IMR-90 (cell line): ENCODE data around the gene OPN1SW. TPM values are rescaled to one million over a fixed set of nuclear protein-coding genes. Genes with fewer than 3 reads are reported as not detected.

Source experiments
- ATAC-seq: fragments of 200-7000 bp; cut with Tn5 transposase; 2 replicates; pipeline ENCODE4 v1.9.1; 2020; ENCODE audit warnings: low read depth, mild to moderate bottlenecking, moderate library complexity
- BruUV-seq: library from RNA; stranded (reverse); fragments of 400-500 nt; replicated peaks from 2 replicates; lab custom pipeline; 2021; lab: Mats Ljungman, UMichigan
- CTCF ChIA-PET: fragments of 300-600 bp; formaldehyde crosslinking; extraction: SDS; loops from one replicate; lab custom pipeline; 2021; ENCODE audit warnings: antibody characterized with exemption; lab: Yijun Ruan, JAX
- POLR2A ChIA-PET: fragments of 300-600 bp; sonication (Branson Sonifier 250); formaldehyde crosslinking; loops from one replicate; lab custom pipeline; 2022; ENCODE audit warnings: antibody characterized with exemption; ENCODE audit not compliant: unreplicated experiment; lab: Charles Lee
- DNase-seq: peaks from one replicate; pipeline ENCODE4 v3.0.0; 2013
- H2AFZ ChIP-seq: replicated peaks from 2 replicates; pipeline ENCODE3; 2013; ENCODE audit warnings: low read length, mild to moderate bottlenecking; ENCODE audit not compliant: poor library complexity
- H2AK5ac ChIP-seq: 2 replicates; pipeline ENCODE4 v1.6.1; 2013; ENCODE audit warnings: low read depth, low read length, inconsistent platforms
- H2AK9ac ChIP-seq: replicated peaks from 2 replicates; pipeline ENCODE3; 2013; ENCODE audit warnings: mild to moderate bottlenecking, low read depth, low read length, moderate library complexity; ENCODE audit not compliant: poor library complexity
- H2BK120ac ChIP-seq: 2 replicates; pipeline ENCODE4 v1.6.1; 2013; ENCODE audit warnings: low read depth, low read length, inconsistent platforms
- H2BK15ac ChIP-seq: 3 replicates; pipeline ENCODE4 v1.6.1; 2013; ENCODE audit warnings: low read depth, low read length, inconsistent platforms
- H2BK20ac ChIP-seq: 2 replicates; pipeline ENCODE4 v1.6.1; 2013; ENCODE audit warnings: low read depth, mild to moderate bottlenecking, inconsistent platforms, low read length, moderate library complexity
- H2BK5ac ChIP-seq: 2 replicates; pipeline ENCODE4 v1.6.1; 2013; ENCODE audit warnings: mild to moderate bottlenecking, low read depth, low read length, inconsistent platforms; ENCODE audit not compliant: poor library complexity, severe bottlenecking
- H3K14ac ChIP-seq: replicated peaks from 2 replicates; pipeline ENCODE4 v1.6.1; 2013; ENCODE audit warnings: low read depth, low read length, inconsistent platforms
- H3K18ac ChIP-seq: 2 replicates; pipeline ENCODE4 v1.6.1; 2013; ENCODE audit warnings: low read depth, low read length, control low read depth
- H3K23ac ChIP-seq: 2 replicates; pipeline ENCODE4 v1.6.1; 2013; ENCODE audit warnings: low read depth, low read length, inconsistent platforms
- H3K27ac ChIP-seq: 2 replicates; pipeline ENCODE4 v1.5.1; 2013; ENCODE audit warnings: mild to moderate bottlenecking, control low read depth, low read length; ENCODE audit not compliant: insufficient read depth
- H3K27me3 ChIP-seq: 2 replicates; pipeline ENCODE4 v1.6.1; 2013; ENCODE audit warnings: low read length; ENCODE audit not compliant: control insufficient read depth, insufficient read depth
- H3K36me3 ChIP-seq: 2 replicates; pipeline ENCODE4 v1.6.1; 2013; ENCODE audit warnings: low read length, mixed read lengths; ENCODE audit not compliant: control insufficient read depth, insufficient read depth
- H3K4ac ChIP-seq: 2 replicates; pipeline ENCODE4 v1.6.1; 2013; ENCODE audit warnings: low read depth, low read length, inconsistent platforms
- H3K4me1 ChIP-seq: 2 replicates; pipeline ENCODE4 v1.6.1; 2013; ENCODE audit warnings: low read length, mixed read lengths; ENCODE audit not compliant: control insufficient read depth, insufficient read depth
- H3K4me2 ChIP-seq: 2 replicates; pipeline ENCODE4 v1.6.1; 2013; ENCODE audit warnings: low read depth, mild to moderate bottlenecking, control low read depth, low read length, moderate library complexity
- H3K4me3 ChIP-seq: 2 replicates; pipeline ENCODE4 v1.5.1; 2013; ENCODE audit warnings: low read depth, mild to moderate bottlenecking, control low read depth, low read length, moderate library complexity; ENCODE audit not compliant: insufficient read depth
- H3K56ac ChIP-seq: 2 replicates; pipeline ENCODE4 v1.6.1; 2013; ENCODE audit warnings: low read length, inconsistent platforms; ENCODE audit not compliant: insufficient read depth; ENCODE audit errors: extremely low read depth
- H3K79me1 ChIP-seq, 2 experiments: 2 replicates each; pipeline ENCODE4 v1.6.1; 2013; ENCODE audit warnings: low read length in 2 of 2, inconsistent platforms in 1 of 2, low read depth in 1 of 2
- H3K9ac ChIP-seq: 2 replicates; pipeline ENCODE4 v1.6.1; 2013; ENCODE audit warnings: low read depth, low read length, control low read depth
- H3K9me1 ChIP-seq: 2 replicates; pipeline ENCODE4 v1.6.1; 2013; ENCODE audit warnings: low read length, inconsistent platforms; ENCODE audit not compliant: insufficient read depth
- H3K9me3 ChIP-seq: 2 replicates; pipeline ENCODE4 v1.6.1; 2013; ENCODE audit warnings: low read length; ENCODE audit not compliant: control insufficient read depth, insufficient read depth
- H4K20me1 ChIP-seq: 2 replicates; pipeline ENCODE4 v1.6.1; 2013; ENCODE audit warnings: low read length, inconsistent platforms; ENCODE audit not compliant: insufficient read depth
- H4K5ac ChIP-seq: 2 replicates; pipeline ENCODE4 v1.6.1; 2013; ENCODE audit warnings: mild to moderate bottlenecking, low read depth, low read length, control low read depth
- H4K8ac ChIP-seq, 2 experiments: 2 replicates each; pipeline ENCODE4 v1.6.1; 2013; ENCODE audit warnings: low read depth in 2 of 2, low read length in 2 of 2, control low read depth in 1 of 2, inconsistent platforms in 1 of 2
- H4K91ac ChIP-seq: 2 replicates; pipeline ENCODE4 v1.6.1; 2013; ENCODE audit warnings: low read depth, low read length, inconsistent platforms; ENCODE audit not compliant: insufficient read depth
- BHLHE40 ChIP-seq: fragments of 150-350 bp; IDR thresholded peaks from 2 replicates; pipeline ENCODE4 v1.6.1; 2016; ENCODE audit warnings: mild to moderate bottlenecking, low read depth, low read length
- CHD1 ChIP-seq: IDR thresholded peaks from 2 replicates; pipeline ENCODE4 v1.6.1; 2012; ENCODE audit warnings: low read depth, low read length, improper control_type of control experiment
- FOS ChIP-seq: fragments of 150-350 bp; IDR thresholded peaks from 2 replicates; pipeline ENCODE4 v1.6.1; 2016; ENCODE audit warnings: low read depth, low read length
- RCOR1 ChIP-seq: IDR thresholded peaks from 2 replicates; pipeline ENCODE4 v1.6.1; 2012; ENCODE audit warnings: mild to moderate bottlenecking, low read length, improper control_type of control experiment; ENCODE audit not compliant: insufficient replicate concordance
- WGBS, 2 experiments: methylation state at CpG; one replicate each; pipeline versions ENCODE4 v1.1.5 to v1.1.7; 2013; ENCODE audit warnings: missing lambda C conversion rate in 2 of 2; ENCODE audit not compliant: insufficient read length in 1 of 2; ENCODE audit errors: extremely low coverage in 2 of 2; 5-methylcytosine and 5-hydroxymethylcytosine counted together
- dilution Hi-C: fragments of 300-500 bp; cut with HindIII; formaldehyde crosslinking; loops from one replicate; pipeline ENCODE4 v1.14.3; 2018; ENCODE audit warnings: low sequenced_read_pairs; ENCODE audit not compliant: unreplicated experiment
- in situ Hi-C: fragments of 300-500 bp; cut with MboI; formaldehyde crosslinking; loops from 3 replicates; pipeline ENCODE4 v1.14.3; 2019; ENCODE audit warnings: low sequenced_read_pairs, inconsistent platforms, mixed read lengths
- intact Hi-C: fragments of 100-400 bp; cut with micrococcal nuclease; formaldehyde crosslinking; loops from 2 replicates; pipeline ENCODE4 v1.10.0; 2022
- polyA plus RNA-seq, 3 experiments: library from polyadenylated mRNA; depleted of rRNA; stranded (reverse); fragments of >200 nt; gene quantifications; 2 replicates each; pipeline ENCODE4 v1.2.3, GENCODE V29; 2012; ENCODE audit warnings: low replicate concordance in 1 of 3
- total RNA-seq: library from RNA; depleted of rRNA; stranded (reverse); fragments of >200 nt; gene quantifications from 2 replicates; pipeline ENCODE4 v1.2.3, GENCODE V29; 2012
- TF ChIP-seq, protein P1 (sequence below): conservative IDR thresholded peaks from 2 replicates; pipeline ENCODE4 v1.5.1; 2012; ENCODE audit warnings: mild to moderate bottlenecking, low read depth, low read length, improper control_type of control experiment
- TF ChIP-seq, protein P2 (sequence below): fragments of 150-350 bp; IDR thresholded peaks from 2 replicates; pipeline ENCODE4 v1.6.1; 2017; ENCODE audit warnings: mild to moderate bottlenecking, antibody characterized with exemption, low read length, low read depth

OPN1SW gene
- total and polyA plus RNA-seq, 2 of the 4 experiments (the other 2 are of a cell fraction) = not detected

DNA sequence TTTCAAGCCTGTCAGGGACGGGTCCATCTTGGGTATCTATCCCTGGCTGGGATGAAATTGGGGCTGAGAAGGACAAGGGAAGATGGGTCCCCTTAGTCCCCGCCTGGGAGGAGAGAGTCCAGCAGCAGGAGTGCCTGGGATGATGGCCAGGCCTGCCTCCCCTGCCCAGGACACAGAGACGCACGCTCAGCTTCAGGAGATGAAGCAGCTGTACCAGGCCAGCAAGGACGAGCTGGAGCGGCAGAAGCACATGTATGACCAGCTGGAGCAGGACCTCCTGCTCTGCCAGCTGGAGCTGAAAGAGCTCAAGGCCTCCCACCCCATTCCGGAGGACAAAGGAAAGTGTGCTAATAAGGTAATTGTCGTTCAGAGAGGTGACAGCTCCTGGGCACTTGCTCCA, 31.6 kb upstream of the OPN1SW start:
- no peak overlapping the region for H2BK20ac ChIP-seq
- H3K79me1 ChIP-seq = no peaks in the 10 kb centered on the region; a peak in 1 of 4 replicates
- peaks cover 10% of the 10 kb centered on the region for H3K4me1 ChIP-seq
- H3K9ac ChIP-seq = no peak overlapping the region
- DNase-seq (no peak), ATAC-seq (no peak)
- dilution Hi-C loops (no loop called here), in situ Hi-C loops (no loop called here), intact Hi-C loops (no loop called here)
- no peak overlapping the region for H3K18ac ChIP-seq
- no peak overlapping the region for H3K56ac ChIP-seq
- no peak overlapping the region for H2BK15ac ChIP-seq
- H4K5ac ChIP-seq = no peak overlapping the region
- peaks cover 30% of the 10 kb centered on the region for H3K36me3 ChIP-seq
- H3K27me3 ChIP-seq = no peaks in the 10 kb centered on the region
- no peak overlapping the region for H2BK5ac ChIP-seq
- peaks cover 10% of the 10 kb centered on the region for H3K9me1 ChIP-seq
- no peak overlapping the region for H3K14ac ChIP-seq
- no peaks in the 10 kb centered on the region for H3K9me3 ChIP-seq
- ChIA-PET POLR2A (no interaction called here), CTCF (no interaction called here)
- H4K20me1 ChIP-seq = no peaks in the 10 kb centered on the region
- no peak overlapping the region for H3K4me2 ChIP-seq
- TF ChIP-seq BHLHE40 (no peak), CHD1 (no peak), RCOR1 (no peak), FOS (no peak)
- TF ChIP-seq, protein P1, sequence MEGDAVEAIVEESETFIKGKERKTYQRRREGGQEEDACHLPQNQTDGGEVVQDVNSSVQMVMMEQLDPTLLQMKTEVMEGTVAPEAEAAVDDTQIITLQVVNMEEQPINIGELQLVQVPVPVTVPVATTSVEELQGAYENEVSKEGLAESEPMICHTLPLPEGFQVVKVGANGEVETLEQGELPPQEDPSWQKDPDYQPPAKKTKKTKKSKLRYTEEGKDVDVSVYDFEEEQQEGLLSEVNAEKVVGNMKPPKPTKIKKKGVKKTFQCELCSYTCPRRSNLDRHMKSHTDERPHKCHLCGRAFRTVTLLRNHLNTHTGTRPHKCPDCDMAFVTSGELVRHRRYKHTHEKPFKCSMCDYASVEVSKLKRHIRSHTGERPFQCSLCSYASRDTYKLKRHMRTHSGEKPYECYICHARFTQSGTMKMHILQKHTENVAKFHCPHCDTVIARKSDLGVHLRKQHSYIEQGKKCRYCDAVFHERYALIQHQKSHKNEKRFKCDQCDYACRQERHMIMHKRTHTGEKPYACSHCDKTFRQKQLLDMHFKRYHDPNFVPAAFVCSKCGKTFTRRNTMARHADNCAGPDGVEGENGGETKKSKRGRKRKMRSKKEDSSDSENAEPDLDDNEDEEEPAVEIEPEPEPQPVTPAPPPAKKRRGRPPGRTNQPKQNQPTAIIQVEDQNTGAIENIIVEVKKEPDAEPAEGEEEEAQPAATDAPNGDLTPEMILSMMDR = no peak
- TF ChIP-seq, protein P2, sequence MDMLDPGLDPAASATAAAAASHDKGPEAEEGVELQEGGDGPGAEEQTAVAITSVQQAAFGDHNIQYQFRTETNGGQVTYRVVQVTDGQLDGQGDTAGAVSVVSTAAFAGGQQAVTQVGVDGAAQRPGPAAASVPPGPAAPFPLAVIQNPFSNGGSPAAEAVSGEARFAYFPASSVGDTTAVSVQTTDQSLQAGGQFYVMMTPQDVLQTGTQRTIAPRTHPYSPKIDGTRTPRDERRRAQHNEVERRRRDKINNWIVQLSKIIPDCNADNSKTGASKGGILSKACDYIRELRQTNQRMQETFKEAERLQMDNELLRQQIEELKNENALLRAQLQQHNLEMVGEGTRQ = no peak
- H2BK120ac ChIP-seq = no peak overlapping the region
- no peak overlapping the region for H2AK5ac ChIP-seq
- no peak overlapping the region for H3K23ac ChIP-seq
- H4K8ac ChIP-seq = no peak overlapping the region
- no peak overlapping the region for H2AK9ac ChIP-seq
- no peak overlapping the region for H2AFZ ChIP-seq
- WGBS, 2 experiments = 79% methylated on average over 6 of the region's 8 CpGs; no CpG with 5 or more reads in 1 of the 2 experiments
- H3K4ac ChIP-seq = no peak overlapping the region
- H3K4me3 ChIP-seq = no peak overlapping the region
- H4K91ac ChIP-seq = no peak overlapping the region
- BruUV-seq = no TSS peak
- no peak overlapping the region for H3K27ac ChIP-seq
